GM12874 (cell line): ENCODE data around the gene PNMA8C.

Source experiments
- CTCF ChIP-seq: IDR thresholded peaks from 2 replicates; pipeline ENCODE4 v1.5.1; 2011; ENCODE audit warnings: low read depth, mild to moderate bottlenecking, control low read depth, low read length, moderate library complexity; ENCODE audit not compliant: insufficient read depth

The PNMA8C gene

DNA sequence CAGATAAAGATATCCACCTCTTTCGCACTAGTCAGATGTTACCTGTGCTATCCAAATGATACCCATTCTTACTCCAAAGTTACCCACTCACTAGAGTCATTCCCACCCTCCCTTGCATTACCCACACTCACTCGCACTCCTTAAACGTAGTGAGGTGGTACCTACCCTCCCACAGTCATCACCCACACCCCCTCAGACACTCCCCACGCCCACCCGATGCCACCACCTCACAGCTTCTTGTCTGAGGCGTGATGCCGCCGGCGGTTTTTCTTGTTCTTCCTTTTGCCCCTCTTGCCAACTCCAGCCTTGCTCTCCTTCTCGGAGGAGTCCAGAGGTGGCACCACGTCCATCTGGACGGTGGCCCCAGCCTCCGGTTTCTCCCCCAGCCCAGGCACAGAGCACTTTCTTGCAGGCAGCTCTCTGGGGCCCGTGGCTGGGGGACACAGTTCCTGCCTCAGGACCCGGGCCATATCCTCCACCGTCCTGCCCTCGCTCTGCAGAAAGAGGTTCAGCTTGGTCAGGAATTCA lies 1.2 kb downstream of the PNMA8C start:
- no peak for TF ChIP-seq CTCF

DNA sequence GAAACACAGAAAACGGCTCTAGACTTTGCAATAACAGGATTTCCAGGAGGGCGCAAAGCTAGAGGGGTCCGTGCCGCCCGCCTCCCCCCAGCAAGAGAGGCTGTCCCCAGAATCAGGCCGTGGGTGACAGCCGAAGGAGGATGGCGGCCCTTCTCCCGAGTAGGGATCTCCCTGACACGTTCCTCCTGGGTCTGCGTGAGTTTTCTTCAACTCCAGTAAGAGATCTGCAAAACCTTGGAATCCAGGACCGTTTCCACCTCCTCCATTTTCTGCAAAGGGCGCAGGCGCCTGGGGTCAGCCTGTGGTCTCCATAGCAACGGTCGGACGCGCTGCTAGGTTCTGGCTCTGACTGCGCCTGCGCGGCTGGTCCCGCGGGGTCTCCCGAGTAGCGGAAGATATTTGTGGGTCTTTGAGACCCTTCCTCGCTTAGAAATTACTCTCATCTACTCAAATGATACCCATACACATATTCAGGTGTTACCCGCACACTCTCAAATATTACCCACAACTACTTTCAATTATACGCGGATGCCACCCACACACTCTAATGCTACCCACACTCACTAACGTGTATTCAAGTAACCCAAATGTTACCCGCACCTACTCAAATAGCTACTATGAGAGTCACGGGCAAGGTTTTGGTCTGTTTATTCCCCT lies 2.1 kb downstream of the PNMA8C start:
- TF ChIP-seq CTCF, result no peak

DNA sequence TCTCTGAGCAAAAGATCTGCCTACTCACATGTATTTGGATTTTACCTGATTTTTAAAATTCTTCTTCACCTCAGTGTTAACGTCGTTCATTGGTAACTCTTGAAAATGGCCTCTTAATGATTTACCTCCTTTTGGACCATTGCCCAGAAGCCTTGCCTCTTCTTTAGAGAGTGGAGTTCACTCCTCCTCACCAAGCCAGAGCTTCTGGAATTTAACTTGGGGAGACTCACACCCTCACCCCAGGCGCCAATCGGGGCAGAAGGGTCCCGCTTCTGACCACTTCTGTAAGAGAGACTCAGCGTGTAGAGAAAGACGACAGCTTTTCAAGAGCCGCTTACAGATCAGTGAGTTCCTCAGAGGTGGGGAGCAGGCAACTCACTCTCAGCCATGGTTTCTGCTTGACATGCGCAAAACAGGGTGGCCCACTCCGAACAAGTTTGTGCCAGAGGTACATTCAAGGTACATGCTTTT lies 2.7 kb downstream of the PNMA8C start:
- TF ChIP-seq CTCF, result no peak

DNA sequence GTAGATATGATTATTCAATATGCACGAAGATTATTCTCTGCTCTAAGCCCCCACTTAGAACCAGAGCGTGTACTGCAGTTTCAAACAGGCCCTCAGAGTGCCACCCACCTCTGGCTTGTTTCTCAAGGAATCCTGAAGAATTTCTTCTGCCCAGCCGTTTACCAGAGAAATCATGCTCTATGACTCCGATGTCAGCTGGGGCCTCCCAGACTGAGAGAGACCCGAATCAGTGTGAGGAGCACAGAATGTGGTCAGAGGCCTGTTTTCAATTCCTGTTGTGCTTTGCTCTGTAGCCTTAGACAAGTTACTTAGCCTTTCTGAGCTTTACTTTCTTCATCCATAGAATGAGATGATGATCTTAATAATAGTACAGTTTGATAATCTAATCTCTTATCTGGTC lies 5.5 kb downstream of the PNMA8C start:
- TF ChIP-seq CTCF, result no peak

DNA sequence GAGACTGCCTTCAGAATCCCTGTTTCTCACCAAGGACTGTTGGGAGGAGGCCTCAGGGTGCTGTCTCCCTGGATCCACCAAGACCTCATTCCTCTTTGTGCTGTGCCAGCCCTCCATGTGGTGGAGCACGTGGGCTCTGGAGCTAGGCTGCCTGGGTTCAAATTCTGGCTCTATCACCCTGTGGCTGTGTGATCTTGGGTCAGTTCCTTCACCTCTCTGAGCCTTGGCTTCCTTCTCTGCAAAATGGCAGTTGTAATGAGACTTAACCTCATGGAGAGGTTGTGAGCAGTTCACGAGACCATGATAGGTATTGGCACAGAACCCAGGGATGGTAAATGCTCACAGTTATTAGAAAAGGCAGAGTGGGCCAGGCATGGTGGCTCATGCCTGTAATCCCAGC lies 6.4 kb downstream of the PNMA8C start:
- TF ChIP-seq CTCF, result no peak

- TF ChIP-seq CTCF, result no peak
These were observed 8.7 kb downstream of the PNMA8C start for GRCh38 chr19:46420056-46420455.

DNA sequence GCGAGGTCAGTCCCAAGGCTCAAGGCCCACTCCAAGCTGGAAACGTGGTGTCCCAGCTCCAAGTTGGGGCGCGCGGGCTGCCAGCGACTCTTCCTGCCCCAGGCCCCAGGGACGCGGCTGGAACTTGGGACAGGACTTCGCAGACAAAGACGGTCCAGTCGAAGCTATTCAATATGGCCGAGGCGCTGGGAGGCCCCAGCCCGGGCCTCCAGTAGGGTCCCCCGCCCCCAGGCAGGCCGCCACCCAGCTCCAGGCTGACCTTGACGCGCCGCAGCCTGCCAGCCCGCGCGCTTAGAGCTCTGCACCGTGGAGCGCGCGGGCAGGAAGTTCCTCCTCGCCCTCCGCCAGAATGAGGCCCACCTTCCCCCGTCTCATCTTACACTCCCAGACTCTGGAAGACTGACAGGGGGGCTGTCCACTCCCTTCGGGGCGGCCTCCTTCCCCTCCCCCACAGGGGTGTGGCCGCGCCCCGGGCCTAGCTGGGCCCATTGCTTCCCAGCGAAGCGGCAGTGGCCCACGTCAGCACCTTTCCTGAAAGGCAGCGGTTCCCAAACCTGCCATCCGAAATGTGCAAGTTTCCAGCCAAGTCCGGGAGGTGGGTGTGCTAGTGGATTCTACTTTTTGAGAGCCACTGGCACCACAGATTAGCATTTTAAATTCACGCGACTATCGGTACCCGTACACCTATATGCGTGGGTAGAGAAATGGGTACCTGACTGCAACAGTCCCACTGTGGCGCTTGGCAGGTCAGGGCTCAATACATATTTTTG lies 15.3 kb downstream of the PNMA8C start, which contains the start of gene CCDC8:
Gene CCDC8, minus strand, starts transcription at position 303 of the 770 bp plus-strand sequence. CDS start 754 bp downstream, outside the sequence.
- no peak for TF ChIP-seq CTCF
